HCEC 1CT (cell line): ENCODE measurements around the gene ROBO3.

Experiments used
- DNase-seq: peaks from one replicate; pipeline ENCODE4 v3.0.0-alpha.2; 2017

ROBO3 gene

GRCh38 chr11:124928942-124929665 lies 63.9 kb downstream of the ROBO3 start:
- no peak for DNase-seq

- no peak for DNase-seq
Measured at GRCh38 chr11:124930799-124931198, 65.6 kb downstream of the ROBO3 start.
